Endodermal cell (in vitro differentiated cells): ENCODE measurements around the gene INVS. TPM values are rescaled to one million over a fixed set of nuclear protein-coding genes. Genes with fewer than 3 reads are reported as not detected.
A peak's percentile ranks its signal among the peaks of the same experiment; 100 is the strongest.

Experiments used
- DNase-seq: peaks from one replicate; pipeline ENCODE4 v3.0.0-alpha.2; 2017
- H3K27ac ChIP-seq: 2 replicates; pipeline ENCODE4 v1.5.1; 2013; ENCODE audit warnings: mild to moderate bottlenecking, low read depth, low read length, moderate library complexity
- H3K27me3 ChIP-seq: 2 replicates; pipeline ENCODE4 v1.6.1; 2013; ENCODE audit warnings: mild to moderate bottlenecking, low read length, moderate library complexity; ENCODE audit not compliant: insufficient read depth, control insufficient read depth, poor library complexity, severe bottlenecking
- H3K36me3 ChIP-seq: 2 replicates; pipeline ENCODE4 v1.7.0; 2013; ENCODE audit warnings: mild to moderate bottlenecking, low read length, moderate library complexity; ENCODE audit not compliant: control insufficient read depth, insufficient read depth
- H3K4me1 ChIP-seq: one replicate; pipeline ENCODE4 v1.7.0; 2013; ENCODE audit warnings: low read length; ENCODE audit not compliant: control insufficient read depth, insufficient read depth
- H3K4me3 ChIP-seq: 2 replicates; pipeline ENCODE4 v1.5.1; 2013; ENCODE audit warnings: mild to moderate bottlenecking, low read length, moderate library complexity
- H3K9ac ChIP-seq: 2 replicates; pipeline ENCODE4 v1.6.1; 2013; ENCODE audit warnings: mild to moderate bottlenecking, low read length, moderate library complexity; ENCODE audit not compliant: poor library complexity, severe bottlenecking; ENCODE audit errors: extremely low read depth
- H3K9me3 ChIP-seq: 2 replicates; pipeline ENCODE4 v1.6.1; 2013; ENCODE audit warnings: mild to moderate bottlenecking, low read length, moderate library complexity; ENCODE audit not compliant: control insufficient read depth
- H3K27ac Mint-ChIP-seq: 2 replicates; pipeline ENCODE4 v1.8.0; 2020; ENCODE audit warnings: mixed read lengths
- H3K27me3 Mint-ChIP-seq: 2 replicates; pipeline ENCODE4 v1.8.0; 2021; ENCODE audit warnings: mild to moderate bottlenecking, mixed read lengths; ENCODE audit not compliant: insufficient read depth
- H3K36me3 Mint-ChIP-seq: 2 replicates; pipeline ENCODE4 v1.8.0; 2020; ENCODE audit warnings: low read depth, mixed read lengths
- H3K4me1 Mint-ChIP-seq: 2 replicates; pipeline ENCODE4 v1.8.0; 2020; ENCODE audit warnings: mixed read lengths
- H3K4me3 Mint-ChIP-seq: 2 replicates; pipeline ENCODE4 v1.8.0; 2020; ENCODE audit warnings: mild to moderate bottlenecking, moderate library complexity, mixed read lengths
- H3K9me3 Mint-ChIP-seq: 2 replicates; pipeline ENCODE4 v1.8.0; 2020; ENCODE audit warnings: mild to moderate bottlenecking, mixed read lengths
- WGBS, 2 experiments: methylation state at CpG; one replicate each; pipeline versions ENCODE4 v1.1.5 to v1.1.7; 2013; ENCODE audit warnings: missing lambda C conversion rate in 2 of 2, mixed read lengths in 1 of 2; ENCODE audit not compliant: insufficient coverage in 1 of 2, insufficient read length in 1 of 2; 5-methylcytosine and 5-hydroxymethylcytosine counted together
- long read RNA-seq, 4 experiments: library from polyadenylated mRNA in 2 of 4; library from RNA in 1 of 4; library from capped mRNA in 1 of 4; stranded (forward) in 3 of 4; unstranded in 1 of 4; transcript quantifications; one replicate each; pipeline ENCODE4 v2.0.0, GENCODE V29; 2020 to 2021; ENCODE audit warnings: inconsistent platforms in 1 of 4
- polyA plus RNA-seq, 2 experiments: library from polyadenylated mRNA; stranded (reverse); fragments of 50-300 nt; gene quantifications; one replicate each; pipeline ENCODE4 v1.2.3, GENCODE V29; 2013
- total RNA-seq, 2 donors: library from RNA; stranded (reverse); fragmentation: NEBNext Ultra II Directional in 1 of 2; extraction: Animal tissue kit (Norgen Biotek cat#: 25700) in 1 of 2; gene quantifications; 2 replicates in 1 of 2; 3 replicates in 1 of 2; pipeline ENCODE4 v1.2.1, GENCODE V29; 2021
- TF ChIP-seq, protein P1 (sequence below): fragments of 200-600 bp; sonication (generic); conservative IDR thresholded peaks from 2 replicates; pipeline ENCODE4 v1.5.0; 2021; ENCODE audit warnings: antibody characterized with exemption, mild to moderate bottlenecking

Gene INVS, protein sequence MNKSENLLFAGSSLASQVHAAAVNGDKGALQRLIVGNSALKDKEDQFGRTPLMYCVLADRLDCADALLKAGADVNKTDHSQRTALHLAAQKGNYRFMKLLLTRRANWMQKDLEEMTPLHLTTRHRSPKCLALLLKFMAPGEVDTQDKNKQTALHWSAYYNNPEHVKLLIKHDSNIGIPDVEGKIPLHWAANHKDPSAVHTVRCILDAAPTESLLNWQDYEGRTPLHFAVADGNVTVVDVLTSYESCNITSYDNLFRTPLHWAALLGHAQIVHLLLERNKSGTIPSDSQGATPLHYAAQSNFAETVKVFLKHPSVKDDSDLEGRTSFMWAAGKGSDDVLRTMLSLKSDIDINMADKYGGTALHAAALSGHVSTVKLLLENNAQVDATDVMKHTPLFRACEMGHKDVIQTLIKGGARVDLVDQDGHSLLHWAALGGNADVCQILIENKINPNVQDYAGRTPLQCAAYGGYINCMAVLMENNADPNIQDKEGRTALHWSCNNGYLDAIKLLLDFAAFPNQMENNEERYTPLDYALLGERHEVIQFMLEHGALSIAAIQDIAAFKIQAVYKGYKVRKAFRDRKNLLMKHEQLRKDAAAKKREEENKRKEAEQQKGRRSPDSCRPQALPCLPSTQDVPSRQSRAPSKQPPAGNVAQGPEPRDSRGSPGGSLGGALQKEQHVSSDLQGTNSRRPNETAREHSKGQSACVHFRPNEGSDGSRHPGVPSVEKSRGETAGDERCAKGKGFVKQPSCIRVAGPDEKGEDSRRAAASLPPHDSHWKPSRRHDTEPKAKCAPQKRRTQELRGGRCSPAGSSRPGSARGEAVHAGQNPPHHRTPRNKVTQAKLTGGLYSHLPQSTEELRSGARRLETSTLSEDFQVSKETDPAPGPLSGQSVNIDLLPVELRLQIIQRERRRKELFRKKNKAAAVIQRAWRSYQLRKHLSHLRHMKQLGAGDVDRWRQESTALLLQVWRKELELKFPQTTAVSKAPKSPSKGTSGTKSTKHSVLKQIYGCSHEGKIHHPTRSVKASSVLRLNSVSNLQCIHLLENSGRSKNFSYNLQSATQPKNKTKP
- 10 to 100 TPM; 22.8 to 26.6 TPM for total RNA-seq
- polyA plus RNA-seq (2013, experiment 1 of 2), result 14.1 TPM
- polyA plus RNA-seq (2013, experiment 2 of 2), result 13.8 TPM
- long read RNA-seq, experiment 1, partial matches to known transcripts, result 4 of 5 reads
- long read RNA-seq, experiment 1, other reads (novel, unspliced or antisense), result 0 of 5 reads
- long read RNA-seq, experiment 2, transcript INVS-202 (17 exons, 3,709 nt), result major isoform, 11 of 50 reads
- long read RNA-seq, experiment 2, transcript INVS-201 (18 exons, 2,968 nt), result minor isoform, 5 of 50 reads
- long read RNA-seq, experiment 2, partial matches to known transcripts, result 6 of 50 reads
- long read RNA-seq, experiment 2, other reads (novel, unspliced or antisense), result 27 of 50 reads
- long read RNA-seq, experiment 3, transcript INVS-201 (18 exons, 2,968 nt), result minor isoform, 8 of 73 reads
- long read RNA-seq, experiment 3, transcript INVS-202 (17 exons, 3,709 nt), result major isoform, 18 of 73 reads
- long read RNA-seq, experiment 3, partial matches to known transcripts, result 9 of 73 reads
- long read RNA-seq, experiment 3, other reads (novel, unspliced or antisense), result 34 of 73 reads
- long read RNA-seq, experiment 4, partial matches to known transcripts, result 2 of 7 reads
- long read RNA-seq, experiment 4, other reads (novel, unspliced or antisense), result 5 of 7 reads

DNA sequence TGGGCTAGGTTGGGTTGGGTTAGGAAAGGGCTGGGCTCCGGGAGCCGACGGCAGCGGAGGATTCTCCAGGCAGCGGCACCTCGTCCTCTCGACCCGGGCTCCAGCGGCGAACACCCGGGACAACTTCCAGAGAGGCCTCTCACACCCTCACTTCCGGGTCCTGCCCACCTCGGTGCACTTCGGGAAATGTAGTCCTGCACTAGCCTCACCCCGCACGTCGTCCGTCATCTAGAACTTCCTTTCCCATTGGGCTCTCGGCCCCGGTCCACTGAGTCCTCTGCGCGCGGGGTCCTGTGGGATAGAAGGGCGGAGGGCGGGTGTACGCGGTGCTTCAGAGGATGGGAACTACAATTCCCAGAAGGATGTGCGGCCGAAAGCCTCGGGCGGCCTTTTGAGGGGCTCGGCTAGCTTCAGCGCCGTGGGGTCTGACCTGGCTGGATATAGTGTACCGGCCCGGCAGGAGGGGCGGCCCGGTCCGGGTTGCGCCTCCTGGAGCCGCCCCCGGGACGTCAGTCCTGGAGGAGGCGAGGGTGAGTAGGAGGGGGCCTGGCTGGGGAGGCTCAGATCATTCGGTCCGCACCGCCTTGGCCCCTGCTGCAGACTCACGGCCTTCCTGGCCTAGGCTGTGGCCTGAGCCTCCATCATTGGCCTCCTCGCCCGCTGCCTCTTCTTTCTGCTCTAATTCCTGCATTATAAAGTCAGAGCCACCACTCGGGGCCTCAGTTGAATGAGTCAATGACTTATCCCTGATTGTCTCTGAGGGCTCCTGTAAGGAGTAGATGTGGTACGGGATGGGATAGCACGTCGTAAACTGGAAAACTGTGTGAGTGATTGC lies at the start of gene INVS, which contains the start of gene ERP44:
TSS of gene INVS (plus strand) at position 357 of the 835 bp plus-strand sequence. CDS start 5,279 bp downstream, outside the sequence.
TSS of gene ERP44 (minus strand) at position 114 of the 835 bp plus-strand sequence. CDS start 160 bp downstream, outside the sequence.
- peak; percentile 100 for DNase-seq
- no peaks in the 10 kb centered on the region for H3K9me3 Mint-ChIP-seq
- 2% methylated on average over 12 to 54 of the region's 54 CpGs for WGBS, 2 experiments
- no peaks in the 10 kb centered on the region for H3K9me3 ChIP-seq
- peaks cover 2% of the 10 kb centered on the region for H3K36me3 Mint-ChIP-seq
- peak within 1 kb of the TSS; percentile 100 for H3K4me3 Mint-ChIP-seq
- H3K9ac ChIP-seq, result peak within 1 kb of the TSS; percentile 90
- peak within 1 kb of the TSS; percentile 98 for H3K27ac Mint-ChIP-seq
- peaks cover 18% of the 10 kb centered on the region for H3K4me1 Mint-ChIP-seq
- H3K4me1 ChIP-seq, result peaks cover 7% of the 10 kb centered on the region
- H3K27ac ChIP-seq, result peak within 1 kb of the TSS; percentile 81
- H3K27me3 Mint-ChIP-seq, result no peaks in the 10 kb centered on the region
- TF ChIP-seq, protein P1, sequence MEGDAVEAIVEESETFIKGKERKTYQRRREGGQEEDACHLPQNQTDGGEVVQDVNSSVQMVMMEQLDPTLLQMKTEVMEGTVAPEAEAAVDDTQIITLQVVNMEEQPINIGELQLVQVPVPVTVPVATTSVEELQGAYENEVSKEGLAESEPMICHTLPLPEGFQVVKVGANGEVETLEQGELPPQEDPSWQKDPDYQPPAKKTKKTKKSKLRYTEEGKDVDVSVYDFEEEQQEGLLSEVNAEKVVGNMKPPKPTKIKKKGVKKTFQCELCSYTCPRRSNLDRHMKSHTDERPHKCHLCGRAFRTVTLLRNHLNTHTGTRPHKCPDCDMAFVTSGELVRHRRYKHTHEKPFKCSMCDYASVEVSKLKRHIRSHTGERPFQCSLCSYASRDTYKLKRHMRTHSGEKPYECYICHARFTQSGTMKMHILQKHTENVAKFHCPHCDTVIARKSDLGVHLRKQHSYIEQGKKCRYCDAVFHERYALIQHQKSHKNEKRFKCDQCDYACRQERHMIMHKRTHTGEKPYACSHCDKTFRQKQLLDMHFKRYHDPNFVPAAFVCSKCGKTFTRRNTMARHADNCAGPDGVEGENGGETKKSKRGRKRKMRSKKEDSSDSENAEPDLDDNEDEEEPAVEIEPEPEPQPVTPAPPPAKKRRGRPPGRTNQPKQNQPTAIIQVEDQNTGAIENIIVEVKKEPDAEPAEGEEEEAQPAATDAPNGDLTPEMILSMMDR, result no peak
- H3K36me3 ChIP-seq, result peaks cover 4% of the 10 kb centered on the region
- H3K27me3 ChIP-seq, result no peaks in the 10 kb centered on the region
- H3K4me3 ChIP-seq, result peak within 1 kb of the TSS; percentile 100

DNA sequence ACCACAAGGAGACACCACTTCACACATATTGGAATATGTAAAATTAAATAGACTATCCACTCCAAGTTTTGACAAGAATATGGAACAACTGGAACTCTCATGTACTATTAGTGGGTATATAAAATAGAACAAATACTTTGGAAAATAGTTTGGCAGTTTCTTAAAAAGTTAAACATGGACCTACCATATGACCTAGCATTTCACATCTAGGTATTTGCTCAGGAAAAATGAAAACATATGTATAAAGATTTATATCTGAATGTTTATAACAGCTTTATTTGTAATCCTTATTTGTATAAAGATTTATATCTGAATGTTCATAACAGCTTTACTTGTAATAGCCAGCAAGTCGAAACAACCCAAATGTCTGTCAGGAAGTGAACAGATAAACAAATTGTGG lies 49.5 kb upstream of the INVS start:
- 88% methylated on average over 1 of the region's 1 CpG; no CpG with 5 or more reads in 1 of the 2 experiments for WGBS, 2 experiments
- no peak overlapping the region for H3K4me3 Mint-ChIP-seq
- H3K4me1 Mint-ChIP-seq, result peaks cover 7% of the 10 kb centered on the region
- Histone ChIP-seq H3K27me3 (no peaks in the 10 kb centered on the region), H3K9me3 (no peaks in the 10 kb centered on the region), H3K36me3 (peaks cover 31% of the 10 kb centered on the region), H3K4me1 (no peaks in the 10 kb centered on the region), H3K9ac (no peak overlapping the region), H3K4me3 (no peak overlapping the region), H3K27ac (no peak overlapping the region)
- H3K27me3 Mint-ChIP-seq, result no peaks in the 10 kb centered on the region
- H3K27ac Mint-ChIP-seq, result no peak overlapping the region
- peaks cover 22% of the 10 kb centered on the region for H3K36me3 Mint-ChIP-seq
- no peak for DNase-seq
- H3K9me3 Mint-ChIP-seq, result no peaks in the 10 kb centered on the region
- TF ChIP-seq, protein P1, result no peak
